A673 (cell line): ENCODE data around the gene PNMA8C.

Experiments
- EZH2 ChIP-seq: fragments of 200-600 bp; sonication (generic); IDR thresholded peaks from 2 replicates; pipeline ENCODE4 v1.6.1; 2017; ENCODE audit warnings: borderline replicate concordance, low read depth, mild to moderate bottlenecking, mixed read lengths, antibody characterized with exemption, low read length; ENCODE audit not compliant: poor library complexity, severe bottlenecking
- TF ChIP-seq, protein P1 (sequence below): fragments of 300-800, 200-600 bp; sonication (generic); conservative IDR thresholded peaks from 2 replicates; pipeline ENCODE4 v1.5.1; 2017; ENCODE audit warnings: low read depth, mild to moderate bottlenecking, antibody characterized with exemption, low read length, moderate library complexity, mixed read lengths

DNA sequence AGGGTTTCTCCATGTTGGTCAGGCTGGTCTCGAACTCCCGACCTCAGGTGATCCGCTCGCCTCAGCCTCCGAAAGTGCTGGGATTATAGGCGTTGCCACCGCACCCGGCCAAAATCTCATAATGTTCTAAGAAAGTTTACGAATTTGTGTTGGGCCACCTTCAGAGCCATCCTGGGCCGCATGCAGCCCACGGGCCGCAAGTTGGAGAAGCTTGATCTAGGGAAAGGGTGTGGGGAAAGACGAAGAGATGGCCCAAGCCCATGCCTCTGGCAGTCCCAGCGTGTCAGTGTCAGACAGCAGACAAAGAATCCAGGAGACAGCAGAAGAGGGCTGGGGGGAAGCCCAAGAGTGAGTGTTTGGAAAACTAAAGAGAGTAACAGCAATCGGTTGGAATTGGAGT is 17.3 kb upstream of the PNMA8C start:
- TF ChIP-seq, protein P1, sequence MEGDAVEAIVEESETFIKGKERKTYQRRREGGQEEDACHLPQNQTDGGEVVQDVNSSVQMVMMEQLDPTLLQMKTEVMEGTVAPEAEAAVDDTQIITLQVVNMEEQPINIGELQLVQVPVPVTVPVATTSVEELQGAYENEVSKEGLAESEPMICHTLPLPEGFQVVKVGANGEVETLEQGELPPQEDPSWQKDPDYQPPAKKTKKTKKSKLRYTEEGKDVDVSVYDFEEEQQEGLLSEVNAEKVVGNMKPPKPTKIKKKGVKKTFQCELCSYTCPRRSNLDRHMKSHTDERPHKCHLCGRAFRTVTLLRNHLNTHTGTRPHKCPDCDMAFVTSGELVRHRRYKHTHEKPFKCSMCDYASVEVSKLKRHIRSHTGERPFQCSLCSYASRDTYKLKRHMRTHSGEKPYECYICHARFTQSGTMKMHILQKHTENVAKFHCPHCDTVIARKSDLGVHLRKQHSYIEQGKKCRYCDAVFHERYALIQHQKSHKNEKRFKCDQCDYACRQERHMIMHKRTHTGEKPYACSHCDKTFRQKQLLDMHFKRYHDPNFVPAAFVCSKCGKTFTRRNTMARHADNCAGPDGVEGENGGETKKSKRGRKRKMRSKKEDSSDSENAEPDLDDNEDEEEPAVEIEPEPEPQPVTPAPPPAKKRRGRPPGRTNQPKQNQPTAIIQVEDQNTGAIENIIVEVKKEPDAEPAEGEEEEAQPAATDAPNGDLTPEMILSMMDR: no peak
- TF ChIP-seq EZH2: no peak
